IMR-90 (cell line): Measurements from ENCODE around the gene CRISPLD2. TPM values are rescaled to one million over a fixed set of nuclear protein-coding genes. Genes with fewer than 3 reads are reported as not detected.

Source experiments
- ATAC-seq: fragments of 200-7000 bp; cut with Tn5 transposase; 2 replicates; pipeline ENCODE4 v1.9.1; 2020; ENCODE audit warnings: low read depth, mild to moderate bottlenecking, moderate library complexity
- BruUV-seq: library from RNA; stranded (reverse); fragments of 400-500 nt; replicated peaks from 2 replicates; lab custom pipeline; 2021; lab: Mats Ljungman, UMichigan
- CTCF ChIA-PET: fragments of 300-600 bp; formaldehyde crosslinking; extraction: SDS; loops from one replicate; lab custom pipeline; 2021; ENCODE audit warnings: antibody characterized with exemption; lab: Yijun Ruan, JAX
- POLR2A ChIA-PET: fragments of 300-600 bp; sonication (Branson Sonifier 250); formaldehyde crosslinking; loops from one replicate; lab custom pipeline; 2022; ENCODE audit warnings: antibody characterized with exemption; ENCODE audit not compliant: unreplicated experiment; lab: Charles Lee
- DNase-seq: peaks from one replicate; pipeline ENCODE4 v3.0.0; 2013
- H2AFZ ChIP-seq: replicated peaks from 2 replicates; pipeline ENCODE3; 2013; ENCODE audit warnings: low read length, mild to moderate bottlenecking; ENCODE audit not compliant: poor library complexity
- H2AK5ac ChIP-seq: 2 replicates; pipeline ENCODE4 v1.6.1; 2013; ENCODE audit warnings: low read depth, low read length, inconsistent platforms
- H2AK9ac ChIP-seq: replicated peaks from 2 replicates; pipeline ENCODE3; 2013; ENCODE audit warnings: mild to moderate bottlenecking, low read depth, low read length, moderate library complexity; ENCODE audit not compliant: poor library complexity
- H2BK120ac ChIP-seq: 2 replicates; pipeline ENCODE4 v1.6.1; 2013; ENCODE audit warnings: low read depth, low read length, inconsistent platforms
- H2BK15ac ChIP-seq: 3 replicates; pipeline ENCODE4 v1.6.1; 2013; ENCODE audit warnings: low read depth, low read length, inconsistent platforms
- H2BK20ac ChIP-seq: 2 replicates; pipeline ENCODE4 v1.6.1; 2013; ENCODE audit warnings: low read depth, mild to moderate bottlenecking, inconsistent platforms, low read length, moderate library complexity
- H2BK5ac ChIP-seq: 2 replicates; pipeline ENCODE4 v1.6.1; 2013; ENCODE audit warnings: mild to moderate bottlenecking, low read depth, low read length, inconsistent platforms; ENCODE audit not compliant: poor library complexity, severe bottlenecking
- H3K14ac ChIP-seq: replicated peaks from 2 replicates; pipeline ENCODE4 v1.6.1; 2013; ENCODE audit warnings: low read depth, low read length, inconsistent platforms
- H3K18ac ChIP-seq: 2 replicates; pipeline ENCODE4 v1.6.1; 2013; ENCODE audit warnings: low read depth, low read length, control low read depth
- H3K23ac ChIP-seq: 2 replicates; pipeline ENCODE4 v1.6.1; 2013; ENCODE audit warnings: low read depth, low read length, inconsistent platforms
- H3K27ac ChIP-seq: 2 replicates; pipeline ENCODE4 v1.5.1; 2013; ENCODE audit warnings: mild to moderate bottlenecking, control low read depth, low read length; ENCODE audit not compliant: insufficient read depth
- H3K27me3 ChIP-seq: 2 replicates; pipeline ENCODE4 v1.6.1; 2013; ENCODE audit warnings: low read length; ENCODE audit not compliant: control insufficient read depth, insufficient read depth
- H3K36me3 ChIP-seq: 2 replicates; pipeline ENCODE4 v1.6.1; 2013; ENCODE audit warnings: low read length, mixed read lengths; ENCODE audit not compliant: control insufficient read depth, insufficient read depth
- H3K4ac ChIP-seq: 2 replicates; pipeline ENCODE4 v1.6.1; 2013; ENCODE audit warnings: low read depth, low read length, inconsistent platforms
- H3K4me1 ChIP-seq: 2 replicates; pipeline ENCODE4 v1.6.1; 2013; ENCODE audit warnings: low read length, mixed read lengths; ENCODE audit not compliant: control insufficient read depth, insufficient read depth
- H3K4me2 ChIP-seq: 2 replicates; pipeline ENCODE4 v1.6.1; 2013; ENCODE audit warnings: low read depth, mild to moderate bottlenecking, control low read depth, low read length, moderate library complexity
- H3K4me3 ChIP-seq: 2 replicates; pipeline ENCODE4 v1.5.1; 2013; ENCODE audit warnings: low read depth, mild to moderate bottlenecking, control low read depth, low read length, moderate library complexity; ENCODE audit not compliant: insufficient read depth
- H3K56ac ChIP-seq: 2 replicates; pipeline ENCODE4 v1.6.1; 2013; ENCODE audit warnings: low read length, inconsistent platforms; ENCODE audit not compliant: insufficient read depth; ENCODE audit errors: extremely low read depth
- H3K79me1 ChIP-seq, 2 experiments: 2 replicates each; pipeline ENCODE4 v1.6.1; 2013; ENCODE audit warnings: low read length in 2 of 2, inconsistent platforms in 1 of 2, low read depth in 1 of 2
- H3K9ac ChIP-seq: 2 replicates; pipeline ENCODE4 v1.6.1; 2013; ENCODE audit warnings: low read depth, low read length, control low read depth
- H3K9me1 ChIP-seq: 2 replicates; pipeline ENCODE4 v1.6.1; 2013; ENCODE audit warnings: low read length, inconsistent platforms; ENCODE audit not compliant: insufficient read depth
- H3K9me3 ChIP-seq: 2 replicates; pipeline ENCODE4 v1.6.1; 2013; ENCODE audit warnings: low read length; ENCODE audit not compliant: control insufficient read depth, insufficient read depth
- H4K20me1 ChIP-seq: 2 replicates; pipeline ENCODE4 v1.6.1; 2013; ENCODE audit warnings: low read length, inconsistent platforms; ENCODE audit not compliant: insufficient read depth
- H4K5ac ChIP-seq: 2 replicates; pipeline ENCODE4 v1.6.1; 2013; ENCODE audit warnings: mild to moderate bottlenecking, low read depth, low read length, control low read depth
- H4K8ac ChIP-seq, 2 experiments: 2 replicates each; pipeline ENCODE4 v1.6.1; 2013; ENCODE audit warnings: low read depth in 2 of 2, low read length in 2 of 2, control low read depth in 1 of 2, inconsistent platforms in 1 of 2
- H4K91ac ChIP-seq: 2 replicates; pipeline ENCODE4 v1.6.1; 2013; ENCODE audit warnings: low read depth, low read length, inconsistent platforms; ENCODE audit not compliant: insufficient read depth
- MAFK ChIP-seq: IDR thresholded peaks from 2 replicates; pipeline ENCODE4 v1.6.1; 2012; ENCODE audit warnings: low read depth, low read length, improper control_type of control experiment
- WGBS, 2 experiments: methylation state at CpG; one replicate each; pipeline versions ENCODE4 v1.1.5 to v1.1.7; 2013; ENCODE audit warnings: missing lambda C conversion rate in 2 of 2; ENCODE audit not compliant: insufficient read length in 1 of 2; ENCODE audit errors: extremely low coverage in 2 of 2; 5-methylcytosine and 5-hydroxymethylcytosine counted together
- dilution Hi-C: fragments of 300-500 bp; cut with HindIII; formaldehyde crosslinking; loops from one replicate; pipeline ENCODE4 v1.14.3; 2018; ENCODE audit warnings: low sequenced_read_pairs; ENCODE audit not compliant: unreplicated experiment
- in situ Hi-C: fragments of 300-500 bp; cut with MboI; formaldehyde crosslinking; loops from 3 replicates; pipeline ENCODE4 v1.14.3; 2019; ENCODE audit warnings: low sequenced_read_pairs, inconsistent platforms, mixed read lengths
- intact Hi-C: fragments of 100-400 bp; cut with micrococcal nuclease; formaldehyde crosslinking; loops from 2 replicates; pipeline ENCODE4 v1.10.0; 2022
- polyA plus RNA-seq, 3 experiments: library from polyadenylated mRNA; depleted of rRNA; stranded (reverse); fragments of >200 nt; gene quantifications; 2 replicates each; pipeline ENCODE4 v1.2.3, GENCODE V29; 2012; ENCODE audit warnings: low replicate concordance in 1 of 3
- total RNA-seq: library from RNA; depleted of rRNA; stranded (reverse); fragments of >200 nt; gene quantifications from 2 replicates; pipeline ENCODE4 v1.2.3, GENCODE V29; 2012
- TF ChIP-seq, protein P1 (sequence below): fragments of 150-350 bp; IDR thresholded peaks from 2 replicates; pipeline ENCODE4 v1.6.1; 2017; ENCODE audit warnings: mild to moderate bottlenecking, antibody characterized with exemption, low read length, low read depth

The CRISPLD2 gene
- total and polyA plus RNA-seq, 2 of the 4 experiments (the other 2 are of a cell fraction), result 23.1 to 37.5 TPM

DNA sequence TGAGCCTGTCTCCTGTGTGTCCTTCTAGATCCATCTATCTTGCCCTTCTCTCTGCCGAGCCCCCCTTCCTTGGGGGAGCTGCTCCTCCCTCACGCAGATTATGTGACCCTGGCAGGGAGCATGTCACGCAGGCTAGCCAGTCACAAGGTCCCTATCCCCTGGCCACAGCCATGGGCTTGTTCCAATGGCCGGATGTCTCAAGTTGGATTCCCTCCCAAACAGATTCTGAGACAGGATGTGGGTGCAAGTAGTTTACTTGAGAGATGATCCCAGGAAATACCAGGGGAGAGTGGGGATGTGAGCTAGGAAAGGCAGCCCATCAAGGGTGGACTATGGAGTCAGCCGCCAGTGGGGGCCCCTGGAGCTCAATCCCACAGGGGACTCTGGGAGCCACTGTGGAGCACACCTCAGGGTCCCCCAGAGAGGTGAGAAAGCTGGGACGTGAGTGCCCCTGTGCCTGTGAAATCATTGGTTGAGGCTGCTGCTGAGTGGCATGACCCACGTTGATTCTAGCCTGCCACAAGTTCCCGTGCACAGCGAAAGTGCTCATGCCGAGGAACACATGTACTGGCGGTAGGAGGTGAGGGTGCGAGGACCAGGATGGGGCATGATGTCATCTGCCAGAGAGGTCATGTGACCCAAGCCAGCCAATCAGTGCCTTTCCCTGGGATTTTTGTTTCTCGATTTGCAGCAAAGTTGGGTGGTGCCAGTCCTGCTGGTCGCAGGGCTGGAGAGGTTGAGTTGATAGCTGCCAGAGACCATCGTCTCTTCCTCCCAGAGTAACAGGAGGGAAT, 6.4 kb upstream of the CRISPLD2 start:
- no TSS peak for BruUV-seq
- no peak overlapping the region for H3K9ac ChIP-seq
- no peak overlapping the region for H3K56ac ChIP-seq
- TF ChIP-seq MAFK, result no peak
- TF ChIP-seq, protein P1, sequence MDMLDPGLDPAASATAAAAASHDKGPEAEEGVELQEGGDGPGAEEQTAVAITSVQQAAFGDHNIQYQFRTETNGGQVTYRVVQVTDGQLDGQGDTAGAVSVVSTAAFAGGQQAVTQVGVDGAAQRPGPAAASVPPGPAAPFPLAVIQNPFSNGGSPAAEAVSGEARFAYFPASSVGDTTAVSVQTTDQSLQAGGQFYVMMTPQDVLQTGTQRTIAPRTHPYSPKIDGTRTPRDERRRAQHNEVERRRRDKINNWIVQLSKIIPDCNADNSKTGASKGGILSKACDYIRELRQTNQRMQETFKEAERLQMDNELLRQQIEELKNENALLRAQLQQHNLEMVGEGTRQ, result peak; percentile 72
- peak overlapping the region; percentile 86 for H2BK20ac ChIP-seq
- H4K91ac ChIP-seq, result peak overlapping the region; percentile 91
- peak overlapping the region; percentile 81 for H2BK5ac ChIP-seq
- intact Hi-C loops, result no loop called here
- H3K4me2 ChIP-seq, result no peak overlapping the region
- peak overlapping the region; percentile 79; the same call in 2 of the 3 replicates for H2BK15ac ChIP-seq
- peak overlapping the region; percentile 79 for H3K14ac ChIP-seq
- no peaks in the 10 kb centered on the region for H3K79me1 ChIP-seq
- peak overlapping the region; percentile 61; the same call in 1 of the 2 replicates for H4K5ac ChIP-seq
- peak; percentile 48 for ATAC-seq
- no peaks in the 10 kb centered on the region for H3K36me3 ChIP-seq
- H3K23ac ChIP-seq, result peak overlapping the region; percentile 73
- H3K18ac ChIP-seq, result peak overlapping the region; percentile 88; the same call in 1 of the 2 replicates
- DNase-seq, result peak; percentile 72
- ChIA-PET POLR2A (no interaction called here), CTCF (no interaction called here)
- peaks cover 10% of the 10 kb centered on the region for H3K4me1 ChIP-seq
- peak overlapping the region; percentile 58 for H2AK9ac ChIP-seq
- no peaks in the 10 kb centered on the region for H4K20me1 ChIP-seq
- dilution Hi-C loops, result no loop called here
- peaks cover 5% of the 10 kb centered on the region; the same call in 1 of the 2 replicates for H3K9me1 ChIP-seq
- in situ Hi-C loops, result no loop called here
- peak overlapping the region; percentile 74 for H2AFZ ChIP-seq
- H4K8ac ChIP-seq, result peak overlapping the region; percentile 74 to 89; a peak in 3 of 4 replicates
- peak overlapping the region; percentile 14 for H3K27ac ChIP-seq
- H3K9me3 ChIP-seq, result 0 out of 2 replicates have a peak, but pooled peaks cover 4% of the 10 kb centered on the region
- H3K4ac ChIP-seq, result peak overlapping the region; percentile 95
- peak overlapping the region; percentile 93 for H2AK5ac ChIP-seq
- H2BK120ac ChIP-seq, result peak overlapping the region; percentile 97
- WGBS, 2 experiments, result 88% methylated on average over 7 of the region's 15 CpGs; no CpG with 5 or more reads in 1 of the 2 experiments
- no peaks in the 10 kb centered on the region for H3K27me3 ChIP-seq
- H3K4me3 ChIP-seq, result no peak overlapping the region
